ENCODE data around the gene MYL5.
"Not testable (repeated sequence)": the region's sequence is repeated elsewhere in the genome, so short reads cannot be mapped to it uniquely, and the experiment has no call there.

Gene MYL5

DNA sequence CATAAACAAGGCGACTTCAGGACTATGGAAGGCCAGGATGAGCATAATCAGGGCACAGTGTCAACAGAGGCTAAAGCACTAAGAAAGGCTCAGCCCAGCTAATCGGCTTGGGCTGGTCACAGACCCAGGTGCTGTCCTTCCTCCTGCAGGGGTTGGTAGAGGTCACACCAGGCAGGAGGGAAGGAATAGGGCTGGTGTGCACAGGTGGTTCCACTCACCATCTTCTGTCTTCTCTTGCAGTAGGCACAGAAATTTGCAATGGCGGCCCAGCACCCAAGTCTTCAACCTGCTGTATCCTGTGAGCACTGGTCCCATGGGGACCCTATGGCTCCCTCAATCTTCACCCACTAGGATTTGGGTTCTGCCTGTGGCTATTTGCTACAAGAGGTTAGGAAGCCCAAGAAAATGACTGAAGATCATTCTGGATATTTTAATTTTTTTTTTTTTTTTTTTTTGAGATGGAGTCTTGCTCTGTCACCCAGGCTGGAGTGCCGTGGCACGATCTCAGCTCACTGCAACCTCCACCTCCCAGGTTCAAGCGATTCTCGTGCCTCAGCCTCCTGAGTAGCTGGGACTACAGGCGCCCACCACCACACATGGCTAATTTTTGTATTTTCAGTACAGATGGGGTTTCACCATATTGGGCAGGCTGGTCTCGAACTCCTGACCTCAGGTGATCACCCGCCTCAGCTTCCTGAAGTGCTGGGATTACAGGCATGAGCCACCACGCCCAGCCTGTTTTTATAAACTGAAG lies 4.4 kb upstream of the MYL5 start:
- DNase-seq (ENCODE audit: low spot score); FAIRE-seq: not testable (repeated sequence)

DNA sequence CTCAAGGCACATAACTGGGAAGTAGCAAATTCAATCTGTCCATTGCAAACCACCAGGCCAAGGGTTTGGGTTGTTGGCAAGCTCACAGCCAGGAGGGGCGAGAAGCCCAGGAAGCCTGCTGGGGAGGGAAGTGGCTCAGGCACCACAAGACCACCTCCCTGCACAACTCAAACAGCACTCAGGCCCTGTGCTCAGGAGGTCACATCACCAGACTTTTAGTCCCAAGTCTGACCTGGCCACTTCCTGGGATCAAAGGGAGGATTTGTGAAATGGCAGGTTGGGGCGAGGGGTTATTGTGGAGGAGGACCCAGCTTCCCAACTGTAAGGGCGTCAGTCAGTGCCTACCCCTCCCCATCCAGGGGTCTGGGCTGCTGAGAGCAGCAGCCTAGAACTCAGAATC lies 2.6 kb upstream of the MYL5 start:
- DNase-seq (ENCODE audit: low spot score) (no peak), FAIRE-seq (no peak)

DNA sequence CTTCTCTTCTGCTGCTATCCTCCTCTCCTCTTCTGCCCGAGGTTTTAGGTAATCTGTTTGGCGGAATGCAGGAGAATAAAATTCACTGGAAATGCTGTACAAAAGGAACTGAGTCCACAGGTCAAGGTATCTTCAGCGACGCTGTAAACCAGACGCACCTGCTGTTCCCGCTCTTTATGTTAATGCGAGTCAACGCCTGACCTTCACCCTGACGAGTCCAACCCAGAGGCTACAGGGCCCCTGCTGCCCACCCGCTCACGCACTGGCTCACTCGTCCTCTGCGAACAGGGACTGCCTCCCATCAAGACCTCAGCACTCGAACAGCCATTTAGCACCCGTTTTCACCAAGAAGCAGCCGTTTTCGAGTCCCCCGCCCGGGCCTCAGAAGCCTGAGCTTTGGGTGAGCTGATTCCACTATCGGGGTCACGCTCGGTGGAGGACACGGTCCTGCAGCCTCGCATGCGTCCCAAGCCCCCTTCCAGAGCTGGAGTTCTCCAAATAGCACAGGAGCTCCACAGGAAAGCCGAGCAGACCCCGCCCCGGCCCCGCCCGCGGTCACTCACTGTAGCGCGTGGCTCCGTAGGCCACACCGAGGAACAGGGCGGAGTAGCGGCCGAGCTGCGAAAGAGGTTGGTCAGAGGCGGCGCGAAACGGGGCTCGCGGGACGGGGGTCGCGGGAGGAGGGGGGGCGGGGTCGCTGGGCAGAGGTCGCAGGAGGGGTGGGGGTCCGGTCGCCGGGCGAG lies 822 bp upstream of the MYL5 start:
- FAIRE-seq (no peak), DNase-seq (ENCODE audit: low spot score) (no peak)

DNA sequence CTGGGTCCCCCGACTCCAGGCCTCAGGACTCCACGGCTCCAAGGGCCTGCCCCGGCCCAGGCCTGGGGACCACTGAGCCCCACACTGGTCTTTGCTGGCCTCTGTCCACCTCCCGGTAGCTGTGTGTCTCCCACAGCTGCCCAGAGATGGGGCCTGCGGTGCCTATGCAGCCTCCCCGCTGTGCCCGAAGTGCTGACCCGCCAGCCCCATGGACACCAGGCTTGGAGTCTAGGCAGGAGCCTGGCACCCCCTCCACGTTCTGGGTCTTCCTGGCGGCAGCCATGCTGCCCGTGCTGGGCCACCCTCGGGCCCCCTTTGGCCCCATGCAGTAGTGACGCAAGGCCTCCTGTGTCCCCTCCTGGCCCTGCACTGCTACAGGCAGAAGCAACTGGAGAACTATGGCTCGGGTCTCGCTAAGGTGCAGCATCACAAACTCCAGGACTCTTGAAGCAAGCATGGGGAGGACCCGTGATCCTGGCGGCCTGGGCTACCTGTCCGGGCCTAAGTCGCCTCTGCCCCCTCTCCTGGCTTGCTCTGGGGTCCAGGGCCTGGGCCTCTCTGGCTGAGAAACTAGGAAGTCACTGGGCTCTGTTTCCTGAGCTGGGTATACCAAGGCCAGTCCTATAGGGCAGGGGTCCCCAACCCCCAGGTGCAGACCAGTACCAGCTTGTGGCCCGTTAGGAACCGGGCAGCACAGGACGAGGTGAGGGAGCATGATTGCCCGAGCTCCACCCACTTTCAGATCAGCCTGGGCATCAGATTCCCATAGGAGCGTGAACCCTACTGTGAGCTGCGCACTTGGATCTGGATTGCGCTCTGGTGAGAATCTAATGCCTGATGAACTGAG lies 917 bp downstream of the MYL5 start:
- FAIRE-seq (no peak), DNase-seq (ENCODE audit: low spot score) (no peak)

DNA sequence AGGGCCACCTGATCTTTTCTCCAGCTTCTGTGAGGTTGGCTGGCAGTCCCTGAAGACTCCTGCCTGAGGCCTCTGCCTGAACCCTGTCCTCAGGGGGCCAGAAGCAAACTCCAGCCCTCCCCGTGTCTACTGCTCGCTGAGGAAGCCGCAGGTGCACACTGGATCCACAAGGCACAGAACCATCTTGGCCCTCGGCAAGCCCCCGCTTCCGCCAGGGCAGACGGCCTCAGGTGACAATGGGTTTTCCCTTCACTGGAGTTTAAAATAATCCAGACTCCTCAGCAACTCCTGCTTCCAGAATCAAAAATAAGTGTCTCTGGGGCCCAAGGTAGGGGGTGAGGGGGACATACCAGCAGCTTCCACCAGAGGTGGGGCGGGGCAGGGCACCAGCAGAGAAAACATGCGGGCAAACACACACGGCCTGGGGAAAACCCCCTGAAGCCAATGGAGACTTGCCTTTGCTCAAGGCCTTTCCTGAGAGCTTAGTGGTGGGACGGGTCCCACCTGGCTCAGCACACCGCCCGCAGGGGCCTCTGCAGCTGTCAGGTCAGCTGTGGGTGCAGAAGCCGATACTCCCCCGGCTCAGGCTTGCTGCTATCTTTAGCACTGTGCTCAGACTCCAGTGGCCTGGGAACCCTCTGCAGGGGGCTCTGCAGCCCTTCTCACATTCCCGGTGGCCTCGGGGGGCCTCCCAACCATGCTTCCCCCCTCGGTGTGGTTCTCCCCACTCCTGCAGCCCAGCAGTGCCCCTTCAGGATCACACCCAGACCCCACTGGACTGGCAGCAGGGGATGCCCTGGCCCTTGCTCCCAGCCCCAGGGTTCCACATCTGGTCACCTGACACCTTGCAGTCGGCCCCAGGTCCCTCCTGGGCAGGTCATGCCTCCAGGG lies 1.9 kb downstream of the MYL5 start:
- DNase-seq (ENCODE audit: low spot score): no peak

DNA sequence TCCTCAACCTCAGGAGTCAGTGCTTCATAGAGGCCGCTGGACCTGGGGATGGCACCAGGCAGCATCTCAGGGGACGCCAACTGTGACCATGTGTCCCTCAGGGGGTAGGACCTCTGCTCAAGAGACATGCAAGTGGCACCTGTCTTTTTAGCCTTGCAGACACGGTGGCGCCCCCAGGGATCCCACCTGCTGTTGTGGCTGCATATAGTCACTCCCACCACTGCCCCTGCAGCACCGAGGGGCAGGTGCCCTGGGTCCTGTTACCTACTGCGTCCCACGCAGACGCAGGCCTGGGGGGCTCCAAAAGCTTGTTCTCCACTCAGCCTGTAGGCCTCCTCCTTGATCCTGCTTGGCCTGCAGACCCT lies 2.5 kb downstream of the MYL5 start:
- DNase-seq (ENCODE audit: low spot score) (no peak), FAIRE-seq (no peak)

More for the DNA sequence above, 1.9 kb downstream of the MYL5 start:
- FAIRE-seq: no peak

DNA sequence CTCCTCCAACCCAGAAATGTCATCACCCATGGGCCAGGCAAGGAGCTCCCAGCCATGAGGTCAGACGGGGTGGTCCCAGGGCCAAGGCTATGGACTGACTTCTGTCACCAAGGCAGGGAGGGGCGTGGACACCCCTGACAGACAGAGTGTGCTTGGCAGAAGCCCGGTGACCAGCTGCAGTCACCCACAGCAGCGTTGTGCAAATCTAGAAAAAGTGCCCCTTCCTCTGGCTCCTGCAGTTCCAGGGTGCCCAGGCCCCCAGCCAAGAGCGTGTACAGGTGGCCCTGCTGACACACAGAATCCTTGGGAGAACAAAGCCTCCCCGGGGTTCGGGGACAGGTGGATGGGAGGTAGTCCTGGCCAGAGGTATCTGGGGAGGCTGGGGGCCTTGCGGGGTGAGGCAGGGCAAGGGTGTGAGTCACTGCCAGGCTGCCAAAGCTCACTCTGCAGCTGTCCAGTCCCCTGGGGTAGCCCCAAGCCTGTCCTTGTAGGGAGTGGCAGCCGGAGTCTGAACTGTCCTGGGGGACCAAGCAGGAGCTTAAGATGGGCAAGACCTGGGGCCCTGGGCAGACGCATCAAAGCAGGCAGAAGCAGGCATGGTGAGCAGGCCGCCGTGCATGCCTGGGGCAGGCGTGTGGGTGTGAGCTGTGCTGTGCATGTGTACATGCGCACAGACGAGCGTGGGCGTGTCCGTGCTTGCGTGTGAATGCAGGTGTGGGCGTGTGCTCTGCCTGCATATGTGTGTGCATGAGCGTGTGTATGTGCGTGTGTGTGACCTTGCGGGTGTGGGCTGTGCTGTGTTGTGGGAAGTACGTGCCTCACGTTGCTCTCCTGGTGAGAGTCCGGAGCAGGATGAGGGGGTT lies 3.3 kb downstream of the MYL5 start:
- no peak for FAIRE-seq
- no peak for DNase-seq (ENCODE audit: low spot score)

DNA sequence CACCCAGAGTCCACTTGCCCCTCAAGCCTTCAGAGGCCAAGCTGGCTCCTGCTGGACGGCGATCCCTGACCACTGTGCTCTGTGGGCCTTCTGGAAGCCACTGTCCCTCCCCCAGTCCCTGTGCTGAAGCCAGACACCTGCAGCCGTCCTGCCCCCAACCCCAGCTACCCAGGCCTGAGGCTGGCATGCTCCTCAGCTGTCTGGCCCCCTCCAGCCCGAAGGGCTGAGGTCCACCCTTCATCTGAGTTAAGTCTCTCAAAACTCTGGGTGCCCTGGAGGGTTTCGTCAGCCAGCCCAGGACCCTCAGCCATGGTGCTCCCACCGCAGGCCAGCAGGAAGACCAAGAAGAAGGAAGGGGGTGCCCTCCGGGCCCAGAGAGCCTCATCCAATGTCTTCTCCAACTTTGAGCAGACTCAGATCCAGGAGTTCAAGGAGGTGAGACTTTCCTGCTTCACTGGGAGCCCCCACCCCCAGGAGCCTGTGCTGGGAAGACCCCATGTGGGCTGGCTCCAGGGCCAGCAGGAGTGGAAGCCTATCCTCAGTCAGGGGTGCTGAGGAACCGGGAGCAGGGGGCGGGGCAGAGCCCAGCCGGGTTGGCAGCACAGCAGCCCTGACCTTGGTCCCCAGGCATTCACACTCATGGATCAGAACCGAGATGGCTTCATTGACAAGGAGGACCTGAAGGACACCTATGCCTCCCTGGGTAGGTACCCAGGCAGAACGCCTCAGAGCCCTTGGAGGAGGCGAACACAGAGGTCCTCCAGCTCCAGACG lies 4.2 kb downstream of the MYL5 start:
- no peak for FAIRE-seq
- DNase-seq (ENCODE audit: low spot score): no peak

DNA sequence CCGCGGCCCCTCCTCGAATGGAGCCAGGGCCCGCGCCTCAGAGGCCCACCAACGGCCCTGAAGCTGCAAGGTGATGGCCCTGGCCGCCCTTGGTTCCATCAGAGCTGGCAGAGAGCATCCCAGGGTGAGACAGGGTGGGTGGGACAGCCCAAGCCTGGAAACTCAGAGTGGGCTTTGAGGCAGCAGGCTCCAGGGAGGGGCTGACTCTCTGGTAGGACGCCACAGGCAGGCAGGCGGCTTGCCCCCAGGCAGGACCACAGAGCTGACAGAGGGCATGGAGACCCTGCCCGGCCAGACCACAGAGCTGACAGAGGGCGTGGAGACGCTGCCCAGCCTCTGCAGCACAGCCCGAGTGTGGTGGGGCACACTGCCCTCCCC lies 4.8 kb downstream of the MYL5 start:
- no peak for DNase-seq (ENCODE audit: low spot score)
- no peak for FAIRE-seq

DNA sequence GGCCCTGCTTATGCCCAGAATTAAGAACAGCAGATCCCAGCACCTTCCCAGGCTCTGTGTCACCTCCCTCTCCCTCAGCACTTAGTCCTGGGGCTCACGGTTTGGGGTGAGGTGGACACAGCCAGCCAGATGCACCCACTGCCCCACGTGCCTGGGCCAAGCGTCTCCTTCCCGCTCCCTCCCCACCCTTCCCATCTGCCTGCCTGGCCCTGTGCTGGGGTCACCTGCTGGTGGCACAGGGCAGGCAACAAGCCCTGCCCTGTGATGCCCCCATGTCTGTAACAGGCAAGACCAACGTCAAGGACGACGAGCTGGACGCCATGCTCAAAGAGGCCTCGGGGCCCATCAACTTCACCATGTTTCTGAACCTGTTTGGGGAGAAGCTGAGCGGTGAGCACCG lies 5.3 kb downstream of the MYL5 start:
- DNase-seq (ENCODE audit: low spot score) (no peak), FAIRE-seq (no peak)

DNA sequence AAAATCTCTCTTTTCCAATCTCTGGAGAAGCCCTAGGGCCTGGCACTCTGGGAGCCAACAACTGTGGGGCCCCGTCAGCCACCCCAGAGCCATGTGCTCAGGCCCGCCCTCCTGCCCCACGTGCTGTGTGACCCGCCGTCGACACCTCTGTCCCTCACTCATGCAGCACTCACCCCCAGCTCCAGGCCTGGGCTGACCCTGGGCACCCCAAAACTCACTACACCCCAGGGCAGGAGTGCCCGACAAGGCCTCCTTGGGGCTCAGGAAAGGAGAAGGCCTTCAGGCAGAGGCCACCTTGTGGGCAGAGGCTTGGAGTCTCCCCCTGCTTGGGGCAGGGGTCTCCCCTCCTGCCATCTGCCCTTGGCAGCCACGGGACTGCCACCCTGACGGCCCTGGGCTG lies 5.7 kb downstream of the MYL5 start:
- no peak for FAIRE-seq

DNA sequence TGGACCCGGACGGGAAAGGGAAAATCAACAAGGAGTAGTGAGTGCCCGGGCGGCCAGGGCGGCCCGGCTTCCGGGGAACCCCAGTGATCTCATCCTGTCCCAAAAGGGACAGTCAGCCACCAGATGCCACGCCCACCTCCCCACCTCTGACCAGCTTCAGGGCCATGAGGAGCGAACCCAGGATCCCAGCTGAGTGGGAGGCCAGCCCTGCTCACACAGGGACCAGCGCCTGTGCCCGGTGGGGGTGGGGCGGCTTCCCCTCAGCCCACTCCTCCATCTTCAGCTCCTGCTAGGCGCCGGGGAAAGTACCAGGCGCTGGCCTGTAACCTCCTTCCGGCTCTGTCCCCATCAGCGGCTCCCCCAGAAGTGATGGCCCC lies 6.2 kb downstream of the MYL5 start:
- FAIRE-seq (no peak), DNase-seq (ENCODE audit: low spot score) (no peak)

More for the DNA sequence above, 5.7 kb downstream of the MYL5 start:
- no peak for DNase-seq (ENCODE audit: low spot score)

DNA sequence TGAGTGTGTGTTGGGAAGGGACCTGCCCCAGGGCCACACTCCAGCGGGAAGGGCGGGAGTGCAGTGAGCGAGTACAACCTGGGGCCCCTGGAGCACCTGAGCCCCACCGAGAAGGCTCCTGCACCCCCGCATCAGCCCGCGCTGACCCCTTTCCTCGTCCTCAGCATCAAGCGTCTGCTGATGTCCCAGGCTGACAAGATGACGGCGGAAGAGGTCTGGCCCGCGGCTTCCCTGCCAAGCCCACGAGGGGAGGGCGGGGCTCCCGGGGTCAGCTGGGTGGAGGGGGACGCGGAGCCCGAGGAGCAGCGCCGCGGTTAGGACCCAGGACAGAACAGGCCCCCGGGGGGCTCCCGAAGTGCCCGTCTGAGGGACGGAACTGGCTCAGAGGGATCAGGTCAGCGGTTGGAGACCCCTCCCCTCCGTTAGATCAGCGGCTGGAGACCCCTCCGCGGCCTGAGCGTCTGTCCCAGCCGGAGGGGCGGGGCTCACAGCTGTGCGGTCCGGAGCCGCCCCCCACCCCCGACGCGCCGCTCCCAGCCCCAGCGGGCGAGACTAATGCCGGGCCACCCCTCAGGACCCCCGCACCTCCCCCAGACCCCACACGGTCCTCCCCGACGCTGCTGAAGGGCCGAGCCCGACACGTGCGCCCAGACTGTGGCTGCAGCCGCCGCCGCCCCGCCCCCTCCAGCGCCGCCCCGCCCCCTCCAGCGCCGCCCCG lies 6.7 kb downstream of the MYL5 start:
- no peak for FAIRE-seq
- DNase-seq (ENCODE audit: low spot score): no peak

DNA sequence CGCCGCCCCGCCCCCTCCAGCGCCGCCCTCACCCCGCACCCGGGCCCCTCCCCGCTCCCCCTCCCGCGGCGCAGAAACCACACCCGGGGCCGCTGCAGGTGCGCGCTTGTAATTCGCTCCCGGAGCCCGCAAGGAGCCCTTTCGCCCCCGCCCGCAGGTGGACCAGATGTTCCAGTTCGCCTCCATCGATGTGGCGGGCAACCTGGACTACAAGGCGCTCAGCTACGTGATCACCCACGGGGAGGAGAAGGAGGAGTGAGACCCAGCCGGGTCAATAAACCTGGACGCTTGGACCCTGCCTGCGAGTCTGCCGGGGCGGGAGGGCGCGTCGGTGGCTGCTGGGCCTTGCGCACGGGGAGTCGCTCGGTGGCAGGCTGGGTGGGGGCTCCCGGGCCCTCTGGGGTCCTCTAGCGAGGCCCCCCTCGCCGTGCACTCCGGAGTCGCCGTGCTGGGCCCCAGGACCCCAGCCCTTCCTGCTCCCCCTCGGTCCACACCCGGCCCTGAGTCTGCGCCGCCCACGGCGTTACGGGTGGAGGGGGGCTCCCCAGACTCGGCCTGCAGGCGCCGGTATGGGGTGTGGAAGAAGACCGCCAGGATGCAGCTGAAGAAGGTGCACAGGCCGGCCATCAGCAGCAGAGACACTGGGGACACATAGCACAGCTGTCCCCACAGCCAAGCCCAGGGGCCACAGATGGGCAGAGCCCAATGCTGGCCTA lies 7.6 kb downstream of the MYL5 start:
- DNase-seq (ENCODE audit: low spot score) (no peak), FAIRE-seq (no peak)

DNA sequence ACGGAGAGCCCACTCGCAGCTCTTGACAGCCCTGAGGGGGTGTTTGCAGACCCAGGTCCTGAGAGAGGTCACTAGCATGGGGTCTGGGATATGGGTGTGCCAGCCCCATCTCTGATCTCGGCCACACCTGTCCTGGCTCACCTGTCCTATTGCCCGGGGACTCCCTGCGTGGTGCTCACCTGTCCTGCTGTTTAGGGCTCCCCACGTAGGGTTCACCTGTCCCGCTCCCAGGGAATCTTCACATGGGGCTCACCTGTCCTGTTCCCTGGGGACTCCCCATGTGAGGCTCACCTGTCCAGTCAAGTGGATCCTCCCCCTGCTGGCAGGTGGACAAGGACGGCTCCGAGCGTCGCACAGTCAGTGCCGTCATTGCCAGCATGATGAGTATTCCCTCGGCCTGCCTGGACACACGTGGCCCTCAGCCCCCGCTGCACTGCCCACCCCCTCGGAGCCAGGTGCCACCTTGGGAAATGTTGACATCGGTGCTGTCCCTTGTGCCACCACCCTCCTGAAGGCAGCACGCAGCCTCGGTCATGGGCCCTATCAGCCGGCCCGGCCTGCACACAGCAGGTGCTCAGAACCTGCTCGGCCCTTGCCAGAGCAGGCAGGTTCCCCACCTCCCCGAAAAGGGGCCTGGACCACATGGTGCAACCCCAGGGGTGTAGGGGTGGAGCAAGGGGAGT lies 8.3 kb downstream of the MYL5 start:
- DNase-seq (ENCODE audit: low spot score): no peak
- no peak for FAIRE-seq

DNA sequence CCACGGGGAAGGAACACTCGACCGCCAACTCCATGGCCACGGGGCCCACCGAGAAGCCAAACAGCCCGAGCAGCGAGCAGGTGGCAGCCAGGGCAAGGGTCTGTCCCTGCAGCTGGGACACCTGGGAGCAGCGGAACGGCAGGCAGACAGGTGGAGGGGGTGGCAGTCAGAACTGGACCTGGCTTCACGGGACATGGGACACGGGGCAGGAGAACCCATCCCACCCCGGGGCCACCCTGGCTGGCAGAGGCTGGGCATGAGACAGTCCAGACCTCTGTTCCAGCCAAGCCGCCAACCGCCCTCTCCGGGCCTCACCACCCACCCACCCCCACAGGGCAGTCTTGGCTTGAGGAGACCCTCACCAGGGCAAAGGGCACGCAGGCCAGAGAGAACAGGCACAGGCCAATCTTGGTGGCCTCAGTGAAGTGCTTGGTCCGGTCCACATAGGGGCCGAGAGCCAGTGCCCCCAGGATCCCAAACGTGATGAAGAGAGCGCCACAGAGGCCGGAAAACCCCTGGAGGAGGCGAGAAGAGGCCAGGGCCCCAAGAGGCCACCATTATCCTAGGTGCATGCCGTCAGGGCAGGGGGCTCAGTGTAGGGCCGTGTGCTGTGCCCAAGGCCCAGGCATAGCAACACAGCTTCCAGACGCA lies 9.0 kb downstream of the MYL5 start:
- FAIRE-seq: no peak

DNA sequence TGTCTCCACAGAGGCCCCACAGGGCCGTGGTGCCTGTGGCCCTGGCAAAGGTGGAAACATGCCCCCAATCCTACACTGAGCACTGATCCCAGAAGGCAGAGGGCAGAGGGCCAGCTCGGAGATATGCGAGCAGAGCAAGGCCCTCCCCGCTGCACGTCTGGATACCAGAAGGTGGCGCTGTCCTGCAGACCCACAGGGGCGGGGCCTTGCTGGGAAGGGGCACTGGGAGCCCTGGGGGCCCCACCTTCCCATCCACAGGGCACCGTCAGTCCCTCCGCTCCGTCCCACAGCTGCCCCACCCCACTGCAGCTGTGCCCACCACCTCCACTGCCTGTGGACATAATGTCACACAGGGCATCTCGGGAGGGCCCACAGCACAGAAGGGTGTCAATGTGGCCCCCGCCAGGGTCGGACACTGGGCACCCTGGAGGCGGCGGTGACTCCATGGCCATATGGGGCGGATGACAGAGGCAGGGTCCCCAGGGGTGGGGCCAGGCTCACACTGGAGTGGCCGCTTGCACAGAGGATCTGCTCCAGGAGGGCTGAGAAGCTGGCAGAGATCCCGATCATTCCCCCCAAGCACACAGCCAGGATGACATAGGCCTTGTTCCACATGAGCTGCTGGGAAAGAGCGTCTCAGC lies 9.8 kb downstream of the MYL5 start:
- DNase-seq (ENCODE audit: low spot score) (no peak), FAIRE-seq (no peak)

More for the DNA sequence above, 9.0 kb downstream of the MYL5 start:
- no peak for DNase-seq (ENCODE audit: low spot score)
